Heart left ventricle (tissue), 16 donors: ENCODE data around the gene IRF2. TPM values are rescaled to one million over a fixed set of nuclear protein-coding genes. Genes with fewer than 3 reads are reported as not detected.

Experiments used
- ATAC-seq, 4 donors: fragments of 200-7000 bp; cut with Tn5 transposase; one replicate each; pipeline ENCODE4 v1.9.1; 2020 to 2022; ENCODE audit warnings: moderate library complexity in 4 of 4, mild to moderate bottlenecking in 3 of 4, moderate number of reproducible peaks in 1 of 4
- DNase-seq, 5 donors: peaks; one replicate each; pipeline ENCODE4 v3.0.0-alpha.2; 2020
- H3K27ac ChIP-seq, 12 donors: fragments of 200-600 bp; sonication (generic) in 4 of 12; one replicate each; pipeline versions ENCODE4 v1.5.0 to v1.8.0; 2016 to 2022; ENCODE audit warnings: mild to moderate bottlenecking in 2 of 12
- H3K27me3 ChIP-seq, 9 donors: fragments of 200-600 bp; sonication (generic) in 2 of 9; one replicate each; pipeline versions ENCODE4 v1.5.1 to v1.8.0; 2016 to 2022; ENCODE audit warnings: mild to moderate bottlenecking in 3 of 9
- H3K36me3 ChIP-seq, 9 donors: fragments of 200-600 bp; sonication (generic) in 2 of 9; one replicate each; pipeline versions ENCODE4 v1.5.0 to v1.8.0; 2018 to 2022; ENCODE audit warnings: mild to moderate bottlenecking in 2 of 9
- H3K4me1 ChIP-seq, 12 donors: fragments of 200-600 bp; sonication (generic) in 4 of 12; one replicate each; pipeline versions ENCODE4 v1.5.0 to v1.8.0; 2016 to 2022; ENCODE audit warnings: mild to moderate bottlenecking in 3 of 12
- H3K4me3 ChIP-seq, 12 donors: fragments of 200-600 bp; sonication (generic) in 4 of 12; one replicate each; pipeline versions ENCODE4 v1.5.0 to v1.8.0; 2017 to 2022; ENCODE audit warnings: mild to moderate bottlenecking in 9 of 12, moderate library complexity in 4 of 12
- H3K9me3 ChIP-seq, 12 donors: fragments of 200-600 bp; sonication (generic) in 4 of 12; one replicate each; pipeline versions ENCODE4 v1.5.0 to v1.8.0; 2016 to 2022; ENCODE audit warnings: mild to moderate bottlenecking in 1 of 12
- POLR2A ChIP-seq, 2 donors: fragments of 450-650 bp; IDR thresholded peaks; one replicate each; pipeline ENCODE4 v1.6.1; 2017; ENCODE audit warnings: antibody characterized with exemption in 2 of 2, mild to moderate bottlenecking in 2 of 2, moderate library complexity in 2 of 2
- WGBS, 4 donors: extraction: QIAGEN DNeasy Blood & Tissue Kit in 2 of 4; methylation state at CpG; one replicate each; pipeline versions ENCODE4 v1.1.5 to v1.1.7; 2013 to 2018; 5-methylcytosine and 5-hydroxymethylcytosine counted together
- intact Hi-C, 10 donors: fragments of 100-400 bp; cut with DNase I; formaldehyde crosslinking; loops; one replicate each; pipeline versions ENCODE4 v1.11.1 to v1.14.2; 2022
- polyA plus RNA-seq, 2 donors: library from polyadenylated mRNA; stranded (reverse); fragments of 200-250 nt; gene quantifications; one replicate each; pipeline ENCODE4 v1.2.3, GENCODE V29; 2013
- total RNA-seq, 9 donors: library from RNA; depleted of rRNA in 2 of 9; stranded (reverse); fragments of >200 nt in 2 of 9; fragmentation: NEBNext Ultra II Directional in 3 of 9; extraction: Animal tissue kit (Norgen Biotek cat#: 25700) in 3 of 9; gene quantifications; one replicate each; pipeline versions ENCODE4 v1.1.0 to v1.2.4, GENCODE V29; 2016 to 2023
- TF ChIP-seq, protein P1 (sequence below), 12 donors: fragments of 200-600 bp; sonication (generic) in 4 of 12; IDR thresholded peaks; one replicate each; pipeline versions ENCODE4 v1.5.0 to v1.8.0; 2018 to 2022; ENCODE audit warnings: antibody characterized with exemption in 12 of 12, mild to moderate bottlenecking in 5 of 12
- donor health status: ischemic (EF 13 %, LVEDD 7.1; RV severe dilation, severe dysfunction).
- donor health status: healthy with polysubstance abuse.
- donor health status: DM: no; HTN: yes; CAD: no.
- donor health status: DM: no; HTN: no; CAD: no.
- donor health status: ischemic (EF 25% LVEDD 6.9; RV normal size, moderate dysfunction).
- donor health status: ischemic (EF 25% LVEDD 5.7; RV mildly dilated, moderate dysfunction).
- donor health status: healthy.
- donor health status: DM: yes; HTN: yes; CAD: no.
- donor health status: ischemic (EF 35%, LVEDD 5.7; RV mildly dilated, moderate dysfunction).
- donor health status: nonischemic (EF 11% LVEDD 7.7; RV severe dilation, severe dysfunction).
- donor health status: DM: yes; HTN: yes; CAD: no.
- donor health status: PGD.
- donor health status: ischemic (EF 29% LVEDD 5.4; RV normal size, mild dysfunction).
- donor health status: nonischemic (EF 23%, LVEDD 6.1; RV moderate dilation, normal function).

The IRF2 gene
- total and polyA plus RNA-seq, 11 donors: 11.5 to 47.2 (median 26.0) TPM

DNA sequence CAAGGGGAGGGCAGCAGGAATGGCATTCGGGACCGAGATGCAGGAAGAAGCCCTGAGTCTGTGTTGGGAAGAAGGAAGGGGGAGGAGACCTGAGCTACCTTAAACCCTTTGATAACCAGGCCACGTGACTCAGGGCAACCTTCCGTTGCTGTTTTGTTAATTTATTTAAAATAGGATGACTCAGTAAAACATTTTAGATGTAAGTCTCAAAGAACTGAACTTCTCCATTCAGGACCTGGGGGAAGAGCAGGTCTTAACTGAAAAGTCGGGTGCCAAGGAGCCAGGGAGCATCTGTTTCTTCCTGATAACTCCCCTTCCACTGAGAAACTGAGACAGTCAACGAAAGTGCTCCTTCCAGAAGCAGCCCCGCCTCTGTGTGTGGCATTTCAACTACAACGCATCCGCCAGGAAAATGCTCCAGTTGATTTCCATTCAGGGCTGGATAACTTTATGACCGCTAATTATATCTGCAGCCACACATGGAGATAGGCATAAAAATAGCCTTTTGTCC is 88.0 kb downstream of the IRF2 start:
- H3K27me3 ChIP-seq: no peaks in the 10 kb centered on the region
- WGBS, 4 donors: 21 to 31% (median 26%) methylated on average over 8 to 10 of the region's 10 CpGs
- H3K27ac ChIP-seq: peak overlapping the region; percentile 69 to 96 (median 90)
- H3K4me3 ChIP-seq: peak overlapping the region in 1 of 12 donors; percentile 4
- peak; percentile 62 to 77 (median 66) for ATAC-seq
- peaks cover 0 to 52% (median 41%) of the 10 kb centered on the region in 9 donors for H3K36me3 ChIP-seq
- peak in 4 of 5 donors; percentile 69 to 75 (median 74) for DNase-seq
- no peaks in the 10 kb centered on the region for H3K9me3 ChIP-seq
- peaks cover 18 to 92% (median 70%) of the 10 kb centered on the region in 12 donors for H3K4me1 ChIP-seq
- no peak for TF ChIP-seq POLR2A (IDR thresholded peaks at IDR 0.05)
- TF ChIP-seq, protein P1, sequence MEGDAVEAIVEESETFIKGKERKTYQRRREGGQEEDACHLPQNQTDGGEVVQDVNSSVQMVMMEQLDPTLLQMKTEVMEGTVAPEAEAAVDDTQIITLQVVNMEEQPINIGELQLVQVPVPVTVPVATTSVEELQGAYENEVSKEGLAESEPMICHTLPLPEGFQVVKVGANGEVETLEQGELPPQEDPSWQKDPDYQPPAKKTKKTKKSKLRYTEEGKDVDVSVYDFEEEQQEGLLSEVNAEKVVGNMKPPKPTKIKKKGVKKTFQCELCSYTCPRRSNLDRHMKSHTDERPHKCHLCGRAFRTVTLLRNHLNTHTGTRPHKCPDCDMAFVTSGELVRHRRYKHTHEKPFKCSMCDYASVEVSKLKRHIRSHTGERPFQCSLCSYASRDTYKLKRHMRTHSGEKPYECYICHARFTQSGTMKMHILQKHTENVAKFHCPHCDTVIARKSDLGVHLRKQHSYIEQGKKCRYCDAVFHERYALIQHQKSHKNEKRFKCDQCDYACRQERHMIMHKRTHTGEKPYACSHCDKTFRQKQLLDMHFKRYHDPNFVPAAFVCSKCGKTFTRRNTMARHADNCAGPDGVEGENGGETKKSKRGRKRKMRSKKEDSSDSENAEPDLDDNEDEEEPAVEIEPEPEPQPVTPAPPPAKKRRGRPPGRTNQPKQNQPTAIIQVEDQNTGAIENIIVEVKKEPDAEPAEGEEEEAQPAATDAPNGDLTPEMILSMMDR (IDR thresholded peaks at IDR 0.05): no peak
- intact Hi-C loops: loop anchor here in 9 of 10 donors (2.0 to 10.0 kb wide), 8 partner anchors 48 to 150 kb away; partner anchors contain the start of gene IRF2 (in 5 of the 9)

DNA sequence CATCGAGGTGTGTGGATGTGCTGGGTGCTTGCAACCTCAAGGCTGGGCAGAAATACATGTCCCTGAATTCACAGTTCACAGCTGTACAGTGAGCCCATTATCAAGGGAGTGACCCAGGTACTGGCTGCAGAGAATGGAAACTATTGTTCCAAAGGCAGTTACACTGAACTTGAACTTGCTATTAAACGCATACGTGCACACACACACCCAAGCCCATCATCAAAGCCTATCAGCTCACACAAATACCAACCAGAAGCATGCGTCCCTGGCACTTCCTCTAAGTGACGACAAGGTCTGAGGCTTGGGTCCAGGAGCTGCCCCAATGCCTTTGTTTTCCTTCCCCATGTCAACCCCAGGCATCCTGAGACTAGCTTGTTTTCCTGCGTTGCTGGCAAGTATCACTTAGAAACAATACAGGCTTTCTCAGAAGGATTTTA is 88.6 kb downstream of the IRF2 start:
- TF ChIP-seq, protein P1 (IDR thresholded peaks at IDR 0.05): no peak
- peak in 1 of 2 donors; percentile 22 for TF ChIP-seq POLR2A (IDR thresholded peaks at IDR 0.05)
- DNase-seq (peak in 4 of 5 donors; percentile 56 to 90 (median 80)), ATAC-seq (peak; percentile 78 to 84 (median 81))
- intact Hi-C loops: loop anchor here in 9 of 10 donors (2.0 to 10.0 kb wide), 9 partner anchors 41 to 151 kb away; partner anchors contain the start of gene IRF2 (in 6 of the 9)
- 12 to 31% (median 21%) methylated on average over 6 of the region's 6 CpGs for WGBS, 4 donors
- peaks cover 0 to 46% (median 35%) of the 10 kb centered on the region in 9 donors for H3K36me3 ChIP-seq
- H3K27me3 ChIP-seq: no peaks in the 10 kb centered on the region
- peaks cover 18 to 90% (median 66%) of the 10 kb centered on the region in 12 donors for H3K4me1 ChIP-seq
- no peak overlapping the region for H3K4me3 ChIP-seq
- H3K27ac ChIP-seq: peak overlapping the region; percentile 69 to 96 (median 90)
- H3K9me3 ChIP-seq: no peaks in the 10 kb centered on the region

DNA sequence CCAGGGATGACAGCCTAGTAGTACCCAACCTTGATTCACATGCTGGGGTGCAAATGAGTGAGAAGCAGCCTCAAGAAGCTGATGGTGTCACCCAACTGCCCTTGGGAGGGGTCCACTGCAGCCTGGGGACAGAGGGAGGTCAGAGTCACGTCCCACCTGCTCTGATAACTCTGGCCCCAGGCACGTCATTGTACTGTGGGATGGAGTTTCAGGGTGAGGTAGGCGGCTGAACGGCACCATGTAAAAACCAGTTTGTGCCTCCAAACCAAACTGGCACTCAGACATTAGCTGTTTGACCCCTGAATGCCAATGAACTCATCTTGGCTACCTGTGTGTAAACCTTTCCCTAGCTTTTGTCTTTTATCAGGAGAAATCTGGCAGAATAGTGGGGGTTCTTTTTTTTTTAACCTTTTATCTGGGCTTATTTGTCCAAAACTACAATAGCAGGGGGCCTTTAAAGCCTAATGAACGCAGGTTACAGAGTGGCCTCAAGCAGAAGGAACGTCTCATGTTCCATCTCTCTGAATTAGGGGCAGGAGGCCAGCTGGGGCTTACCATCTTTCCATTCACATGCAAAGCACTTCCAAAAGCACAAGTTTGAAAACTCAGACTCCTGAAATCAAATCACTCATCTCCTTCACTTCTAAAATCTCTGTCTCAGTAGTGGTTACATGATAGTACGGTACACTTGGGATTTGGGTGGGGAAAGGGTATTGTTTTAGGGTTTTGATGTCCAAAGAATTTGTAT is 89.4 kb downstream of the IRF2 start:
- DNase-seq (no peak), ATAC-seq (no peak)
- H3K27ac ChIP-seq: peak overlapping the region; percentile 60 to 96 (median 90)
- no peak for TF ChIP-seq POLR2A (IDR thresholded peaks at IDR 0.05)
- TF ChIP-seq, protein P1 (IDR thresholded peaks at IDR 0.05): no peak
- H3K4me3 ChIP-seq: peak overlapping the region in 1 of 12 donors; percentile 40
- 58 to 70% (median 66%) methylated on average over 7 of the region's 7 CpGs for WGBS, 4 donors
- H3K27me3 ChIP-seq: no peaks in the 10 kb centered on the region
- no peaks in the 10 kb centered on the region for H3K9me3 ChIP-seq
- intact Hi-C loops: loop anchor here in 9 of 10 donors (2.0 to 10.0 kb wide), 8 partner anchors 38 to 152 kb away; partner anchors contain the start of gene IRF2 (in 5 of the 9)
- H3K36me3 ChIP-seq: peaks cover 0 to 39% (median 27%) of the 10 kb centered on the region in 9 donors
- peaks cover 18 to 83% (median 64%) of the 10 kb centered on the region in 12 donors for H3K4me1 ChIP-seq
